Upper lobe of right lung (tissue), 1 donor: ENCODE measurements around the gene HNF4A. TPM values are rescaled to one million over a fixed set of nuclear protein-coding genes. Genes with fewer than 3 reads are reported as not detected.
"Not testable (repeated sequence)": the region's sequence is repeated elsewhere in the genome, so short reads cannot be mapped to it uniquely, and the experiment has no call there.

Experiments used
- ATAC-seq: fragments of 200-7000 bp; cut with Tn5 transposase; one replicate; pipeline ENCODE4 v1.9.1; 2020; ENCODE audit warnings: mild to moderate bottlenecking, moderate library complexity
- DNase-seq: peaks from one replicate; pipeline ENCODE4 v3.0.0-alpha.2; 2020
- H3K27ac ChIP-seq: fragments of 200-600 bp; one replicate; pipeline ENCODE4 v1.8.0; 2022
- H3K27me3 ChIP-seq: fragments of 200-600 bp; one replicate; pipeline ENCODE4 v1.8.0; 2022; ENCODE audit warnings: mild to moderate bottlenecking
- H3K36me3 ChIP-seq: fragments of 200-600 bp; one replicate; pipeline ENCODE4 v1.8.0; 2022
- H3K4me1 ChIP-seq: fragments of 200-600 bp; one replicate; pipeline ENCODE4 v1.8.0; 2022
- H3K4me3 ChIP-seq: fragments of 200-600 bp; one replicate; pipeline ENCODE4 v1.8.0; 2022; ENCODE audit warnings: mild to moderate bottlenecking
- H3K9me3 ChIP-seq: fragments of 200-600 bp; one replicate; pipeline ENCODE4 v1.8.0; 2022
- CTCF ChIP-seq: fragments of 200-600 bp; IDR thresholded peaks from one replicate; pipeline ENCODE4 v1.8.0; 2022; ENCODE audit warnings: antibody characterized with exemption
- intact Hi-C: fragments of 100-400 bp; cut with DNase I; formaldehyde crosslinking; loops from one replicate; pipeline ENCODE4 v1.11.0; 2022
- total RNA-seq: library from RNA; stranded (reverse); fragmentation: NEBNext Ultra II Directional; extraction: Animal tissue kit (Norgen Biotek cat#: 25700); gene quantifications from one replicate; pipeline ENCODE4 v1.2.1, GENCODE V29; 2021
- donor health status: DM: no; HTN: yes; CAD: no; lungs with severe emphysema.

Gene HNF4A
- total RNA-seq, 1 donor from 2014 or later, result 0.20 TPM

GRCh38 chr20:44314870-44315269 lies 40.6 kb upstream of the HNF4A start:
- no peaks in the 10 kb centered on the region for H3K36me3 ChIP-seq
- TF ChIP-seq CTCF, result no peak
- no peaks in the 10 kb centered on the region for H3K9me3 ChIP-seq
- no peak overlapping the region for H3K4me3 ChIP-seq
- peaks cover 7% of the 10 kb centered on the region for H3K27me3 ChIP-seq
- no peak overlapping the region for H3K27ac ChIP-seq
- no peak for ATAC-seq
- peaks cover 5% of the 10 kb centered on the region for H3K4me1 ChIP-seq
- no peak for DNase-seq
- intact Hi-C loops, result loop anchor here (5.0 kb wide), 1 partner anchor 98 kb away; no protein-coding TSS in a partner anchor

- H3K4me1 ChIP-seq, result no peaks in the 10 kb centered on the region
- TF ChIP-seq CTCF, result no peak
- DNase-seq (no peak), ATAC-seq (no peak)
- H3K9me3 ChIP-seq, result no peaks in the 10 kb centered on the region
- H3K27ac ChIP-seq, result no peak overlapping the region
- H3K36me3 ChIP-seq, result no peaks in the 10 kb centered on the region
- H3K4me3 ChIP-seq, result no peak overlapping the region
- intact Hi-C loops, result no loop called here
- H3K27me3 ChIP-seq, result peaks cover 7% of the 10 kb centered on the region
Measured at GRCh38 chr20:44319839-44320422, 35.6 kb upstream of the HNF4A start.

- no peaks in the 10 kb centered on the region for H3K9me3 ChIP-seq
- H3K27me3 ChIP-seq, result peaks cover 22% of the 10 kb centered on the region
- H3K27ac ChIP-seq, result no peak overlapping the region
- DNase-seq (no peak), ATAC-seq (peak; percentile 31)
- no peak for TF ChIP-seq CTCF
- intact Hi-C loops, result no loop called here
- H3K4me1 ChIP-seq, result peaks cover 5% of the 10 kb centered on the region
- H3K4me3 ChIP-seq, result no peak overlapping the region
- H3K36me3 ChIP-seq, result no peaks in the 10 kb centered on the region
Measured at GRCh38 chr20:44324343-44324742, 31.2 kb upstream of the HNF4A start.

- Histone ChIP-seq H3K27me3 (peaks cover 36% of the 10 kb centered on the region), H3K4me3 (peak overlapping the region; percentile 25), H3K27ac (no peak overlapping the region), H3K9me3 (no peaks in the 10 kb centered on the region), H3K4me1 (peaks cover 5% of the 10 kb centered on the region), H3K36me3 (no peaks in the 10 kb centered on the region)
- TF ChIP-seq CTCF, result no peak
- peak; percentile 60 for DNase-seq
- intact Hi-C loops, result no loop called here
- ATAC-seq, result peak; percentile 45
Measured at GRCh38 chr20:44326391-44327159, 28.9 kb upstream of the HNF4A start.

GRCh38 chr20:44327748-44328147 lies 27.8 kb upstream of the HNF4A start:
- H3K4me1 ChIP-seq, H3K4me3 ChIP-seq, H3K9me3 ChIP-seq, intact Hi-C loops, ATAC-seq, H3K27ac ChIP-seq, H3K36me3 ChIP-seq: not testable (repeated sequence)
- peaks cover 37% of the 10 kb centered on the region for H3K27me3 ChIP-seq
- DNase-seq, result peak; percentile 6

- no peaks in the 10 kb centered on the region for H3K36me3 ChIP-seq
- no peak for DNase-seq
- peaks cover 5% of the 10 kb centered on the region for H3K4me1 ChIP-seq
- H3K9me3 ChIP-seq, result no peaks in the 10 kb centered on the region
- TF ChIP-seq CTCF, result no peak
- no peak overlapping the region for H3K4me3 ChIP-seq
- intact Hi-C loops, result no loop called here
- peaks cover 37% of the 10 kb centered on the region for H3K27me3 ChIP-seq
- no peak overlapping the region for H3K27ac ChIP-seq
- ATAC-seq, result no peak
Measured at GRCh38 chr20:44328428-44328827, 27.1 kb upstream of the HNF4A start.
